Loucy (cell line): ENCODE results near the gene MNT.

Source experiments
- H2AFZ ChIP-seq: fragments of 200-600 bp; sonication (generic); 2 replicates; pipeline ENCODE4 v1.6.0; 2016; ENCODE audit warnings: antibody characterized with exemption, mild to moderate bottlenecking, low read length, moderate library complexity
- H3F3A ChIP-seq: fragments of 200-600 bp; 2 replicates; pipeline ENCODE4 v1.6.0; 2016; ENCODE audit warnings: antibody characterized with exemption, low read depth, mild to moderate bottlenecking
- H3K27me3 ChIP-seq: fragments of 200-600 bp; sonication (generic); 2 replicates; pipeline ENCODE4 v1.6.1; 2014; ENCODE audit warnings: low read length, mild to moderate bottlenecking; ENCODE audit not compliant: insufficient read depth, poor library complexity, severe bottlenecking
- H3K36me3 ChIP-seq: fragments of 200-600 bp; sonication (generic); 2 replicates; pipeline ENCODE4 v1.6.1; 2016; ENCODE audit warnings: low read length; ENCODE audit not compliant: insufficient read depth
- H3K4me1 ChIP-seq: fragments of 200-600 bp; sonication (generic); 2 replicates; pipeline ENCODE4 v1.5.1; 2014; ENCODE audit warnings: low read length, mild to moderate bottlenecking; ENCODE audit not compliant: insufficient read depth, poor library complexity, severe bottlenecking
- H3K4me2 ChIP-seq: fragments of 200-600 bp; sonication (generic); 2 replicates; pipeline ENCODE4 v1.6.0; 2014; ENCODE audit warnings: antibody characterized with exemption, low read length, low read depth, mild to moderate bottlenecking; ENCODE audit not compliant: poor library complexity, severe bottlenecking
- H3K4me3 ChIP-seq: fragments of 200-600 bp; sonication (generic); 2 replicates; pipeline ENCODE4 v1.5.1; 2014; ENCODE audit warnings: low read length, mild to moderate bottlenecking, mixed read lengths; ENCODE audit not compliant: poor library complexity, severe bottlenecking
- H3K79me2 ChIP-seq: fragments of 200-600 bp; sonication (generic); 2 replicates; pipeline ENCODE4 v1.6.1; 2014; ENCODE audit warnings: low read length; ENCODE audit not compliant: insufficient read depth
- H3K9ac ChIP-seq: fragments of 200-600 bp; sonication (generic); 2 replicates; pipeline ENCODE4 v1.6.0; 2014; ENCODE audit warnings: mild to moderate bottlenecking, low read depth, low read length, moderate library complexity; ENCODE audit not compliant: poor library complexity, severe bottlenecking
- H3K9me2 ChIP-seq: fragments of 200-600 bp; sonication (generic); replicated peaks from 2 replicates; pipeline ENCODE4 v1.6.1; 2016; ENCODE audit warnings: low read depth, low read length, mixed read lengths
- H3K9me3 ChIP-seq: fragments of 200-600 bp; sonication (generic); 2 replicates; pipeline ENCODE4 v1.6.1; 2014; ENCODE audit warnings: mild to moderate bottlenecking, antibody characterized with exemption, low read length, low read depth; ENCODE audit not compliant: insufficient read depth
- H4K20me1 ChIP-seq: fragments of 200-600 bp; sonication (generic); 2 replicates; pipeline ENCODE4 v1.6.0; 2014; ENCODE audit warnings: antibody characterized with exemption, low read length, mild to moderate bottlenecking; ENCODE audit not compliant: insufficient read depth, poor library complexity, severe bottlenecking
- CTCF ChIP-seq: fragments of 200-600 bp; sonication (generic); conservative IDR thresholded peaks from 2 replicates; pipeline ENCODE4 v1.5.1; 2014; ENCODE audit warnings: mild to moderate bottlenecking, antibody characterized with exemption, low read length
- EZH2phosphoT487 ChIP-seq: fragments of 200-600 bp; IDR thresholded peaks from 2 replicates; pipeline ENCODE4 v1.6.1; 2018; ENCODE audit warnings: antibody characterized with exemption, mild to moderate bottlenecking, moderate library complexity, borderline replicate concordance

MNT gene

DNA sequence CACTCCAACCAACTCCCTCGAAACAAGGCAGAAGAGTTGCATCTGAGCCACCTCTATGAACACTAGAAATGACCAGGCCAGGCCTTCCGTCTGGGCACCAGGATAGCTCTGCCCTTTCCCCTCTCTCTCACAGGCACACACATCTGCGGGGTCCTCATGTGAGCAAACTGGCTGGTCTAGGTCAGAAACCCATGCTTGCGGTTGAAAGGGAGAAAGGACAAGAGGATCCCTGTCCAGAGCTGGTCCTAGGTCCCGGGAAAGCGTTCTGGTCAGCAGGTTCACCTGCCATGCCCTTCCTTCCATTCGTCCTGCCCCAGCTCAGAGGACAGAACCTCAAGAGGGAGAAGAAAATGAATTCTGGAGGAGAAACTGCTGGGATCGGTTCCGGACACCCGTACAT is 2.7 kb downstream of the MNT start:
- H3K4me2 ChIP-seq: peak overlapping the region; percentile 100
- H3K9ac ChIP-seq: peak overlapping the region; percentile 97
- H2AFZ ChIP-seq: no peak overlapping the region
- peaks cover 58% of the 10 kb centered on the region for H3K79me2 ChIP-seq
- no peaks in the 10 kb centered on the region for H3K9me3 ChIP-seq
- no peaks in the 10 kb centered on the region for H3F3A ChIP-seq
- no peaks in the 10 kb centered on the region for H3K36me3 ChIP-seq
- no peaks in the 10 kb centered on the region for H3K27me3 ChIP-seq
- peak overlapping the region; percentile 99 for H3K4me3 ChIP-seq
- no peaks in the 10 kb centered on the region for H3K9me2 ChIP-seq
- H4K20me1 ChIP-seq: peaks cover 60% of the 10 kb centered on the region
- TF ChIP-seq EZH2phosphoT487 (no peak), CTCF (no peak)
- peaks cover 53% of the 10 kb centered on the region for H3K4me1 ChIP-seq

- no peaks in the 10 kb centered on the region for H3F3A ChIP-seq
- no peaks in the 10 kb centered on the region for H3K36me3 ChIP-seq
- peaks cover 65% of the 10 kb centered on the region for H4K20me1 ChIP-seq
- H3K27me3 ChIP-seq: no peaks in the 10 kb centered on the region
- peak overlapping the region; percentile 99 for H3K4me3 ChIP-seq
- no peak for TF ChIP-seq EZH2phosphoT487
- TF ChIP-seq CTCF: no peak
- H3K9me3 ChIP-seq: no peaks in the 10 kb centered on the region
- no peaks in the 10 kb centered on the region for H3K9me2 ChIP-seq
- H3K4me1 ChIP-seq: peaks cover 51% of the 10 kb centered on the region
- peak overlapping the region; percentile 100 for H3K4me2 ChIP-seq
- no peak overlapping the region for H2AFZ ChIP-seq
- peak overlapping the region; percentile 97 for H3K9ac ChIP-seq
- H3K79me2 ChIP-seq: peaks cover 58% of the 10 kb centered on the region
Observed at GRCh38 chr17:2397247-2398171, 3.4 kb downstream of the MNT start.

GRCh38 chr17:2396568-2397246 is 4.2 kb downstream of the MNT start:
- Histone ChIP-seq H3K4me2 (peak overlapping the region; percentile 100), H3K9ac (peak overlapping the region; percentile 97), H4K20me1 (peaks cover 69% of the 10 kb centered on the region)

More at GRCh38 chr17:2396568-2397246, 4.2 kb downstream of the MNT start:
- Histone ChIP-seq H3K4me1 (peaks cover 54% of the 10 kb centered on the region), H3K36me3 (no peaks in the 10 kb centered on the region), H3K27me3 (no peaks in the 10 kb centered on the region), H2AFZ (no peak overlapping the region), H3K9me2 (no peaks in the 10 kb centered on the region), H3K79me2 (peaks cover 61% of the 10 kb centered on the region), H3K4me3 (peak overlapping the region; percentile 99), H3F3A (no peaks in the 10 kb centered on the region), H3K9me3 (no peaks in the 10 kb centered on the region)
- TF ChIP-seq CTCF: no peak
- TF ChIP-seq EZH2phosphoT487: no peak
